Astrocyte of the spinal cord (primary cell): ENCODE measurements around the gene CCDC70.

Source experiments
- DNase-seq: peaks from one replicate; pipeline ENCODE4 v3.0.0; 2011; ENCODE audit warnings: low read depth, low spot score
- H3K4me3 ChIP-seq: 2 replicates; pipeline ENCODE4 v1.5.1; 2011; ENCODE audit warnings: low read depth, mild to moderate bottlenecking, low read length, moderate library complexity
- in situ Hi-C: cut with HindIII; loops from 2 replicates; pipeline ENCODE4 v1.10.0; 2017; ENCODE audit warnings: low sequenced_read_pairs
- TF ChIP-seq, protein P1 (sequence below): IDR thresholded peaks from 2 replicates; pipeline ENCODE4 v1.5.1; 2012; ENCODE audit warnings: low read depth, mild to moderate bottlenecking, low read length, inconsistent platforms

Gene CCDC70

DNA sequence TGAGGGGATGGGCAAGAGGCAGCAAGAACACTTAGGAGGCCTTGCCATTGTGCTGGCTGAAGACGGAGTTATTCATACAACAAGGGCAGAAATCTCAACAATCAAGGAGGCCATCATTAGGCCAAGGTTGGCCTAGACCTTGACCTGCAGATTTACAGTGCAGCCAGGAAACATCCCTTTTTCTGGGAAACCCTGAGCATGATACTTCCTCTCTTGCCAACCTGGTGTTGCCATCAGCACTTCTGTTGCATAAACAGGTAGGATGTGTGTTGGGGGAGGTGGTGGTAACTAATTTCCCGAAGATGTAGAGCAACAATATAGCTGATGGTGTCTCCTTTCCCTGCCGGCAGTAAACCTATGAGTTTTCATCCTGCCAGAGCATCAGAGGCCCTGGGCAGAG is 24.8 kb upstream of the CCDC70 start:
- in situ Hi-C loops = no loop called here
- no peak for DNase-seq
- H3K4me3 ChIP-seq = no peak overlapping the region
- TF ChIP-seq, protein P1, sequence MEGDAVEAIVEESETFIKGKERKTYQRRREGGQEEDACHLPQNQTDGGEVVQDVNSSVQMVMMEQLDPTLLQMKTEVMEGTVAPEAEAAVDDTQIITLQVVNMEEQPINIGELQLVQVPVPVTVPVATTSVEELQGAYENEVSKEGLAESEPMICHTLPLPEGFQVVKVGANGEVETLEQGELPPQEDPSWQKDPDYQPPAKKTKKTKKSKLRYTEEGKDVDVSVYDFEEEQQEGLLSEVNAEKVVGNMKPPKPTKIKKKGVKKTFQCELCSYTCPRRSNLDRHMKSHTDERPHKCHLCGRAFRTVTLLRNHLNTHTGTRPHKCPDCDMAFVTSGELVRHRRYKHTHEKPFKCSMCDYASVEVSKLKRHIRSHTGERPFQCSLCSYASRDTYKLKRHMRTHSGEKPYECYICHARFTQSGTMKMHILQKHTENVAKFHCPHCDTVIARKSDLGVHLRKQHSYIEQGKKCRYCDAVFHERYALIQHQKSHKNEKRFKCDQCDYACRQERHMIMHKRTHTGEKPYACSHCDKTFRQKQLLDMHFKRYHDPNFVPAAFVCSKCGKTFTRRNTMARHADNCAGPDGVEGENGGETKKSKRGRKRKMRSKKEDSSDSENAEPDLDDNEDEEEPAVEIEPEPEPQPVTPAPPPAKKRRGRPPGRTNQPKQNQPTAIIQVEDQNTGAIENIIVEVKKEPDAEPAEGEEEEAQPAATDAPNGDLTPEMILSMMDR = no peak

DNA sequence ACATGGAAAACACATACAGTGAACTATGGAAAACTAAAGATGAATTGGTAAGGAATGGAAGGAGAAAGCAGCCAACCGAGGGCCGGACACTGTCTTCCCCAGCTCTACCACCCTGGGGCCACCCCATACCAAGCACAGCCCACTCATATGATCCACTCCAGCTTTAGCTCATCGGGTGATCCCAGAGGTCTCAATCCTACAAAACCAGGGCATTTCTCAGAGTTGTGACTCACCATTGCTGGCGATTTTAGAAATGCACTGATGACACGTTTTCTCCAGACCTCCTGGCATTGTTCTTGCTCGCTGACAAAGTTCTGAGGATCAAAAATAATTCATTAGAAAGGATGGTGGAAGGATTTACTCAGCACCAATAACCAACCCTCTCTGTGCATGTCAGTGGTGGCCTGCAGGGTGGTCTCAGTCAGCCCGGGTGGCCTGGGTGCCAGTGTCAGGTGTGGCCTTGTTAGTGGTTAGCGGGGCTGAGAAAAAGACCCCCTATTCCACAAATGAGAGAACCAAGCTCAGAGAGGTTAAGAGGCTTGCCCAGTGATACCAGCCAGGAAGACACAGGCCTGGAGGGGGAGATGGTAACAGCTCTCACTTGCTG is 23.4 kb upstream of the CCDC70 start:
- DNase-seq = peak; percentile 39

DNA sequence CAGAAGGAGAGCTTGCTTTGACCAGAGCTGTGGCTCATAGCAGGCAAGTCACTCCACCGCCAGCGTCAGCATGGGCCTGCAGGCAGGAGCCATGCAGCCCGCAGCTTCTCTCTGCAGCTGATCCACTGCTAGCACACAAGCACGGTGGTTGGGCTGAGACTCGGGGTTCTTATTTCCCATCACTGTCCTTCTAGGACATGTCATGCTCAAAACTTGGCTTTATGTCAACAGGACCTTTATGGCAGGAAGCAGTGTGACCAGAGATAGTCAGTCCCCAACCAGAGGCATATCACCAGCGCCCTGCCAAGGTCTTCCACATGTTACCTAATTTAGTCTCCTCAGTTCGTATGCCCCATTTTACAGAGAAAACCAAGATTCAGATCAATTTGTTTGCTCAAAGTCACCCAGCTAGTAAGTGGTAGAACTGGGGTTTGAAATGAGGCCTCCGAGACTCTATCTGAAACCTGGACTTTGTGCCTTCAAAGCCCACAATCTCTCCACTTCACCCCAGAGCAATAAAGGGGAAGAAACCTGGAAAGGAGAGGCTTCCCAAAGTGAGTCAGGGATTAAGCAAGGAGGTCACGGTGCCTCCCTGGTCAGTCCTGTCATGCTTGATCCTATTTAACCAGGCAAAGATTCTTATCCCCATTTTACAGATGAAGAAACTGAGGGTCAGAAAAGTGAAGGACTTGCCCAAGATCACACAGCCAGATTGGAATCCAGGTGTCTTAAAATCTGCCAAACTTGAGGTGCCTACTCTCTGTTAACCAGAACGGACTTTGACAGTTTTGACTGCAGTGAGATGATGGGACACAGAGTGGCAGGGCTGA is 21.8 kb upstream of the CCDC70 start:
- H3K4me3 ChIP-seq = no peak overlapping the region
- TF ChIP-seq, protein P1 = no peak
- in situ Hi-C loops = no loop called here
- DNase-seq = no peak

More for the DNA sequence above, 23.4 kb upstream of the CCDC70 start:
- TF ChIP-seq, protein P1 = no peak
- in situ Hi-C loops = no loop called here
- H3K4me3 ChIP-seq = no peak overlapping the region

DNA sequence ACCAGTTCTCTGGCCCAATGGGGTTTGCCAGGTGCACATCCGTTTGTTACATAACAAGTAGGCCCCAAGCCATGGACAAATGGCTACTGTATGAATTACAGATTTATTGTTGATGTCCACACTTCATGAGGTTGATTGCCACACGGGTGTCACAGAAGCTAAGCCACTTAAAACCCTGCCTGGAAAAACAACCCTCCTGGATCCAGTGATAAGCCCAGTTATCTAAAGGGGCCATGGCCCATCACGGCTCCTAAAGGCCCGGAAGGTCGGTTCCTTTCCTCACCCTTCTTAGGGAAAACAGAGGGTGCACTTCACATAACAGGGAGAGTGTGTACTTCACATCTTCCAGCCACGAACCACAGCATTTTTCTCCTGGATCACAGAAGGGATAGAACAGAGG is 20.9 kb upstream of the CCDC70 start:
- in situ Hi-C loops = no loop called here
- TF ChIP-seq, protein P1 = no peak
- H3K4me3 ChIP-seq = no peak overlapping the region
- no peak for DNase-seq

DNA sequence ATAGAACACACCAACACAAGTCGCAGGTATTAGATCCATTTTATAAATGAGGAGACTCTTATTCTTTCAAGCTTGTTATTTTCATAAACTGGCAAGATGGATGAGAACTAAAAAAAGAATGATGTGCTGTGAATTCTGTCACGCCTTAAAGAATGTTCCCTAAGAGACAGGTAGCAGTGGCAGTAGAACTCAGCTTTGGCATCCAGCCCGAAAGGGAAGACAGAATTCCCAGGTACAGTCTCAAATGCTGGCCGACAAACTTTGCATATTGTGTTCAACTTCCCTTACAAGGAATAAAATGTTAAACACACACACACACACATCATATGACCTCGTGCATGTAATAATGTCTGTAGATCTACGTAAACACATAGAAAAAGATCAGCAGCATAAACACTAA is 20.0 kb upstream of the CCDC70 start:
- in situ Hi-C loops = no loop called here
- DNase-seq = no peak
- TF ChIP-seq, protein P1 = no peak
- no peak overlapping the region for H3K4me3 ChIP-seq

DNA sequence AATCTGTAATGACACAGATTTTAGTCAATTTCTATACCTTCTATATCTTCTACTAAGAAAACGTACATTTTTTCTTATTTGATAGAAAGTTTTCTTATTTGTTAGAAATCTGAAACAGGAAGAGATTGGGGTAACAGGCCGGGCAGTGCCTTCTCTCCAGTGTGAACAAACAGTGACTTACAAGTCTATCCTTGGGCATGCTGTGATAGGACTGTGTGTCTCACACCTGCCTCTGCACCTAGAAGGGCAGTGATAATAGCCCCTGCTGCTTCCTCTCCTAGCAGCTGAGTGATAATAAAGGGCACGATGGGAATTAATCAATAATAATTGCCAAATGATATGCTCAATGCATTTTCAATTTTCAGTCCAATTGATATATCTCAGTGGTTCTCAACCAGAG is 18.2 kb upstream of the CCDC70 start:
- in situ Hi-C loops = no loop called here
- H3K4me3 ChIP-seq = no peak overlapping the region
- DNase-seq = no peak
- TF ChIP-seq, protein P1 = no peak
